Heart left ventricle (tissue), 16 donors: Measurements from ENCODE around the gene CRTC2. TPM values are rescaled to one million over a fixed set of nuclear protein-coding genes. Genes with fewer than 3 reads are reported as not detected.

Source experiments
- ATAC-seq, 4 donors: fragments of 200-7000 bp; cut with Tn5 transposase; one replicate each; pipeline ENCODE4 v1.9.1; 2020 to 2022; ENCODE audit warnings: moderate library complexity in 4 of 4, mild to moderate bottlenecking in 3 of 4, moderate number of reproducible peaks in 1 of 4
- DNase-seq, 5 donors: peaks; one replicate each; pipeline ENCODE4 v3.0.0-alpha.2; 2020
- H3K27ac ChIP-seq, 12 donors: fragments of 200-600 bp; sonication (generic) in 4 of 12; one replicate each; pipeline versions ENCODE4 v1.5.0 to v1.8.0; 2016 to 2022; ENCODE audit warnings: mild to moderate bottlenecking in 2 of 12
- H3K27me3 ChIP-seq, 9 donors: fragments of 200-600 bp; sonication (generic) in 2 of 9; one replicate each; pipeline versions ENCODE4 v1.5.1 to v1.8.0; 2016 to 2022; ENCODE audit warnings: mild to moderate bottlenecking in 3 of 9
- H3K36me3 ChIP-seq, 9 donors: fragments of 200-600 bp; sonication (generic) in 2 of 9; one replicate each; pipeline versions ENCODE4 v1.5.0 to v1.8.0; 2018 to 2022; ENCODE audit warnings: mild to moderate bottlenecking in 2 of 9
- H3K4me1 ChIP-seq, 12 donors: fragments of 200-600 bp; sonication (generic) in 4 of 12; one replicate each; pipeline versions ENCODE4 v1.5.0 to v1.8.0; 2016 to 2022; ENCODE audit warnings: mild to moderate bottlenecking in 3 of 12
- H3K4me3 ChIP-seq, 12 donors: fragments of 200-600 bp; sonication (generic) in 4 of 12; one replicate each; pipeline versions ENCODE4 v1.5.0 to v1.8.0; 2017 to 2022; ENCODE audit warnings: mild to moderate bottlenecking in 9 of 12, moderate library complexity in 4 of 12
- H3K9me3 ChIP-seq, 12 donors: fragments of 200-600 bp; sonication (generic) in 4 of 12; one replicate each; pipeline versions ENCODE4 v1.5.0 to v1.8.0; 2016 to 2022; ENCODE audit warnings: mild to moderate bottlenecking in 1 of 12
- CTCF ChIP-seq, 12 donors: fragments of 200-600 bp; sonication (generic) in 4 of 12; IDR thresholded peaks; one replicate each; pipeline versions ENCODE4 v1.5.0 to v1.8.0; 2018 to 2022; ENCODE audit warnings: antibody characterized with exemption in 12 of 12, mild to moderate bottlenecking in 5 of 12
- POLR2A ChIP-seq, 2 donors: fragments of 450-650 bp; IDR thresholded peaks; one replicate each; pipeline ENCODE4 v1.6.1; 2017; ENCODE audit warnings: antibody characterized with exemption in 2 of 2, mild to moderate bottlenecking in 2 of 2, moderate library complexity in 2 of 2
- WGBS, 4 donors: extraction: QIAGEN DNeasy Blood & Tissue Kit in 2 of 4; methylation state at CpG; one replicate each; pipeline versions ENCODE4 v1.1.5 to v1.1.7; 2013 to 2018; 5-methylcytosine and 5-hydroxymethylcytosine counted together
- intact Hi-C, 10 donors: fragments of 100-400 bp; cut with DNase I; formaldehyde crosslinking; loops; one replicate each; pipeline versions ENCODE4 v1.11.1 to v1.14.2; 2022
- polyA plus RNA-seq, 2 donors: library from polyadenylated mRNA; stranded (reverse); fragments of 200-250 nt; gene quantifications; one replicate each; pipeline ENCODE4 v1.2.3, GENCODE V29; 2013
- total RNA-seq, 9 donors: library from RNA; depleted of rRNA in 2 of 9; stranded (reverse); fragments of >200 nt in 2 of 9; fragmentation: NEBNext Ultra II Directional in 3 of 9; extraction: Animal tissue kit (Norgen Biotek cat#: 25700) in 3 of 9; gene quantifications; one replicate each; pipeline versions ENCODE4 v1.1.0 to v1.2.4, GENCODE V29; 2016 to 2023
- donor health status: ischemic (EF 13 %, LVEDD 7.1; RV severe dilation, severe dysfunction).
- donor health status: healthy with polysubstance abuse.
- donor health status: DM: no; HTN: yes; CAD: no.
- donor health status: DM: no; HTN: no; CAD: no.
- donor health status: ischemic (EF 25% LVEDD 6.9; RV normal size, moderate dysfunction).
- donor health status: ischemic (EF 25% LVEDD 5.7; RV mildly dilated, moderate dysfunction).
- donor health status: healthy.
- donor health status: DM: yes; HTN: yes; CAD: no.
- donor health status: ischemic (EF 35%, LVEDD 5.7; RV mildly dilated, moderate dysfunction).
- donor health status: nonischemic (EF 11% LVEDD 7.7; RV severe dilation, severe dysfunction).
- donor health status: DM: yes; HTN: yes; CAD: no.
- donor health status: PGD.
- donor health status: ischemic (EF 29% LVEDD 5.4; RV normal size, mild dysfunction).
- donor health status: nonischemic (EF 23%, LVEDD 6.1; RV moderate dilation, normal function).

CRTC2 gene
- total and polyA plus RNA-seq, 11 donors, result 11.0 to 27.8 (median 21.2) TPM

DNA sequence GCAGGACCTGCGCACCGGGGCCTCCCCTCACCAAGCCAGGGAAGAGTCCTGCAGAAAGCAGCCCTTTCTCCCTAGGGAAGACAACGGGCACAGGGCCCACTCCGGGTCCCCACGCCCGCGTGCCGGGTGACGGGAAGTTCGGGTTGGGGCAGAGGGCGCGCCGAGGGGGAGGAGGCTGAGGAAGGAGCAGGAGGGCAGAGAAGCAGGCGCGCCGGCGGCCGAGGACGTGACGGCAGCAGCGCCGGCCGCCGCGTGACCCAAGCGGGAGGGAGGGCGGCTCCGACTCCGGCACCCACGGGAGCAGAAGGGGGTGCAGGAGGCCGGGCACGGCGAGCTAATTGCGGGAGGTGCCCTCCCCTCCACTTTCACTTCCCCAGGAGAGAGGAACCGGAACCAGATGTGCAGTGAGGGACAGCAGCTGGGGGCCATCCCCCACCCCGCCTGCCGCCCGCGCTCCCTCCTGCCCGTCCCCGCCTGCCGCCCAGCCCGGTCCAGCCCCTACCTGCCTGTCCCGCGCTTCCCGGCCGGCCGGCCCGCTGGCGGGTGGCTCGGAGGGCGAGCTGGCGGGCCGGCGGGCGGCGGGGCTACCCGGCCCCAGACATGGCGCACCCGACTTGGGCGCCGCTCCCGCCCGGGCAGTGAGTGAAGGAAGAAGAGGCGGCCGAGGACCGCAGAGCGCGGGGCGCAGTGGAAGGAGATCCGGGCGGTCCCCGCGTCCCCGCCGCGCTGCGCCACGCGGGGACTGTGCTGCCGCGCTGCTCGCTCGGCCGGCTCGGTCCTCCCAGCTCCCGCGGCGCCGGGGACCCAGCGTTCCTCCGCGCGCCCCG is 12.4 kb downstream of the CRTC2 start:
- WGBS, 4 donors, result 0% methylated on average over 33 to 95 of the region's 95 CpGs
- peaks cover 0 to 69% (median 57%) of the 10 kb centered on the region in 9 donors for H3K36me3 ChIP-seq

DNA sequence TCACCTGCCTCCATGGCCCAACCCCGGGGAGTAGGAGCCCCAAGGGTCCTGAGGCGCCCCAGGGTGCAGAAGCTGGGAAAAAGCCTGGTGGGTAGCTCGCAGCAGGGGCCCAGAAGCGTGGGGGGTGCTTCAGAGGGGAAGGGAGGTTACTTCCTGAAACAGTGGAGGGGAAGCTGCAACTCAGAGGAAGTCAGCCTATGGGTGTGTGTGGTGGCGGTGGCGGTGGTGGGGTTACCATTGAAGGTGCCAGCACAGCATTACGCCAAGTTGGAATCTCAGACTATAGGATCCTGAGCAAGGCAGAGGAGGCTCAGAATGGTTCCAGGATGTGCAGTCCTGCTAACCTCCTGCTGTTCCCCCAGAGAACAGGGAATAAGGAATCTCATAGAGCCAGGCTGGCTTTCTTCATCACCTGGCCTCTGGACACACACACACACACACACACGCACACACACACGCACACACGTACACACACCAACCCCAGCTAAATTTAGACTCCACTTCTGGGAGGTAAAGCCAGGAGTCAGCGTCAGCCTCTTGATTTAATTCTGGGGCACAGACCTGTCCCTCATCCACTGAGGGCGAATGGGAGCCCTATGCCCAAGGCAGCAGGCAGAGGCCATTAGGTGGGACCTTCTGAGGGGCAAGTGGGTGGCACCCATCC is 13.1 kb downstream of the CRTC2 start:
- Histone ChIP-seq H3K9me3 (no peaks in the 10 kb centered on the region), H3K27ac (peak overlapping the region; percentile 97 to 100 (median 100)), H3K36me3 (peaks cover 0 to 69% (median 57%) of the 10 kb centered on the region in 9 donors), H3K4me1 (peaks cover 0 to 43% (median 29%) of the 10 kb centered on the region in 12 donors), H3K27me3 (no peaks in the 10 kb centered on the region), H3K4me3 (peak overlapping the region; percentile 67 to 100 (median 92))
- peak; percentile 76 to 88 (median 85) for DNase-seq
- TF ChIP-seq CTCF (IDR thresholded peaks at IDR 0.05), result no peak
- TF ChIP-seq POLR2A (IDR thresholded peaks at IDR 0.05), result no peak
- ATAC-seq, result peak; percentile 60 to 76 (median 72)
- intact Hi-C loops, result loop anchor here in 8 of 10 donors (1.0 to 10.0 kb wide), 7 partner anchors 22 to 268 kb away; partner anchors contain the start of genes GATAD2B (in 1 of the 8), NPR1 (in 1 of the 8) and RAB13 (in 1 of the 8)
- 29 to 32% (median 31%) methylated on average over 11 to 12 of the region's 12 CpGs for WGBS, 4 donors

More for the DNA sequence above, 12.4 kb downstream of the CRTC2 start:
- no peak for TF ChIP-seq CTCF (IDR thresholded peaks at IDR 0.05)
- TF ChIP-seq POLR2A (IDR thresholded peaks at IDR 0.05), result peak in 1 of 2 donors; percentile 42
- peaks cover 0 to 43% (median 29%) of the 10 kb centered on the region in 12 donors for H3K4me1 ChIP-seq
- intact Hi-C loops, result loop anchor here in 9 of 10 donors (1.0 to 10.0 kb wide), 11 partner anchors 12 to 269 kb away; partner anchors contain the start of genes GATAD2B (in 3 of the 9), CRTC2 (in 1 of the 9), JTB (in 1 of the 9) and NPR1 (in 1 of the 9)
- DNase-seq, result peak; percentile 90 to 96 (median 94)
- ATAC-seq, result peak; percentile 65 to 85 (median 82)
- H3K9me3 ChIP-seq, result no peaks in the 10 kb centered on the region
- peak overlapping the region; percentile 67 to 100 (median 92) for H3K4me3 ChIP-seq
- peak overlapping the region; percentile 97 to 100 (median 100) for H3K27ac ChIP-seq
- no peaks in the 10 kb centered on the region for H3K27me3 ChIP-seq

- peaks cover 0 to 69% (median 57%) of the 10 kb centered on the region in 9 donors for H3K36me3 ChIP-seq
- 59 to 75% (median 66%) methylated on average over 3 of the region's 3 CpGs for WGBS, 4 donors
- DNase-seq, result no peak
- no peaks in the 10 kb centered on the region for H3K9me3 ChIP-seq
- ATAC-seq, result no peak
- peak overlapping the region in 11 of 12 donors; percentile 6 to 100 (median 89) for H3K4me3 ChIP-seq
- H3K27me3 ChIP-seq, result no peaks in the 10 kb centered on the region
- H3K27ac ChIP-seq, result peak overlapping the region; percentile 97 to 100 (median 100)
- H3K4me1 ChIP-seq, result peaks cover 0 to 43% (median 29%) of the 10 kb centered on the region in 12 donors
- intact Hi-C loops, result loop anchor here in 8 of 10 donors (1.0 to 10.0 kb wide), 8 partner anchors 12 to 267 kb away; partner anchors contain the start of genes GATAD2B (in 1 of the 8), NPR1 (in 1 of the 8) and RAB13 (in 1 of the 8)
- no peak for TF ChIP-seq CTCF (IDR thresholded peaks at IDR 0.05)
- TF ChIP-seq POLR2A (IDR thresholded peaks at IDR 0.05), result no peak
Observed at GRCh38 chr1:153944827-153945117, 13.6 kb downstream of the CRTC2 start.
